ENCODE data around the gene TTC12.

DNA sequence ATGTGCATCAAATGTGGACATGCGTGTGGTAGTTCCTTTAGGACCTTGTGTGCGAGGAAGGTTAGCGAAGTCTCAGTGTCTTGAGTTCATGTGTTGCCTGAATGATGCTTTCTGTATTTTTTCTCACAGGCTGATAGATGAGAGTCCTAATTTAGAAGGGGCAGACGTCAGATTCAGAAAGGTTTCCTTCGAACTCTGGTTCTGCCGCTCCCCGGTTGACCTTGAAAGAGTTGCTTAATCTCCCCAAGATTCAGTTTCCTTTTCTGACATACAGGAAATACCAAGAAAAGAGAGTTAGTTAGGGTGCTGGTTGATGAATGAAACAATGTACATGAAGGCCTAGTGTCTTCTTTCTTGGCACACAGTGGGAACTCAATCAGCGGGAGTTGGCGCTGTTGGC is 35.9 kb upstream of the TTC12 start:
- no peak for TF ChIP-seq POLR2AphosphoS5 (IDR thresholded peaks at IDR 0.05; ENCODE audit: low read depth, low read length)
- TF ChIP-seq POLR2A (IDR thresholded peaks at IDR 0.05; ENCODE audit: low read depth, low read length): no peak
- TF ChIP-seq SPI1 (IDR thresholded peaks at IDR 0.05; ENCODE audit: low read depth, low read length): no peak
- no peak for TF ChIP-seq TAF1 (IDR thresholded peaks at IDR 0.05; ENCODE audit: low read depth, low read length)

All from GM12891 (cell line).